Fibroblast of peridontal ligament (primary cell): ENCODE measurements around the gene SLC8A1.

Experiments
- DNase-seq: peaks from one replicate; pipeline ENCODE4 v3.0.0-alpha.2; 2010; ENCODE audit errors: extremely low read depth

Gene SLC8A1

GRCh38 chr2:40274270-40274669 is 177.6 kb downstream of the SLC8A1 start:
- no peak for DNase-seq

GRCh38 chr2:40273734-40274182 is 178.1 kb downstream of the SLC8A1 start:
- no peak for DNase-seq

GRCh38 chr2:40271094-40271493 is 180.8 kb downstream of the SLC8A1 start:
- no peak for DNase-seq

GRCh38 chr2:40270372-40270771 is 181.5 kb downstream of the SLC8A1 start:
- DNase-seq, result no peak

DNA sequence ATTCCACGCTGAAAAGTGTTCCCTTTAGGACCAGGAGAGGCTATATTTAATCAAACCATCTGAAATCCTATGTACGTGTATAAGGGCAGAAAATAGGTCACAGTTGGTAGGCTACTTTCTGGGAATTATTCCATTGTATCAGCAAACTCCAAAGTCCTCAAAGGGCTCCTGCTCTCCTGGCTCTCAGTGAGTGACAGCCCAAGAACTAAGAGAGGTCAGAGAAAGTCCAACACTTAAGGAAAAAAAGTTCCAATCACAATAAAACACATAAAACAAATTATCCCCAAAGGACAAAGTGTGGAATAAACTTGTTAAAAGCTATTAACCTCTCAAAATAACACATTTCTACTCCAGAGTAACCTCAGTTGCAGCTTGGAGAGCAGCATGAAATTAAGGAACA is 183.3 kb downstream of the SLC8A1 start:
- DNase-seq, result no peak

GRCh38 chr2:40266201-40266600 is 185.7 kb downstream of the SLC8A1 start:
- no peak for DNase-seq

DNA sequence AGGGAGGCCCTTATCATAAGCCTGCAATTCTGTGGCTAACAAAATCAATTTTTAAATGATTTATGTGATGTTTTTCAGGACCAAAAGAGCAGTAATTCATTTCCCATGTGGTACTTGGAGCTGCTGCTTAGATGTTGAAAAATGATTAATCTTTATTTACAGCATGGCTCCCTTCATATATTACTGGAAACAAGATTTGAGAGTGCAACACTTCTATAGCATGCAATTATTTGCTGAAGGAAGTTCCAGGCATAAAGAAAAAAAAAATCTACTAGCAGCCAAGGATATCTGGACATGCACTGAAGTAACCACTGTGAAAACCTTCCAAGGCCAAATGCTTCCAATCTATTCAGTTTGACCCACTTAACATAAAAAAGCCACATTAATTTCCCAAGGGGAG is 186.3 kb downstream of the SLC8A1 start:
- DNase-seq, result no peak

- DNase-seq, result no peak
Observed at GRCh38 chr2:40261042-40261441, 190.8 kb downstream of the SLC8A1 start.

- no peak for DNase-seq
Observed at GRCh38 chr2:40260437-40260836, 191.5 kb downstream of the SLC8A1 start.

- DNase-seq, result no peak
Observed at GRCh38 chr2:40259900-40260299, 192.0 kb downstream of the SLC8A1 start.

- DNase-seq, result no peak
Observed at GRCh38 chr2:40258135-40258457, 193.8 kb downstream of the SLC8A1 start.

DNA sequence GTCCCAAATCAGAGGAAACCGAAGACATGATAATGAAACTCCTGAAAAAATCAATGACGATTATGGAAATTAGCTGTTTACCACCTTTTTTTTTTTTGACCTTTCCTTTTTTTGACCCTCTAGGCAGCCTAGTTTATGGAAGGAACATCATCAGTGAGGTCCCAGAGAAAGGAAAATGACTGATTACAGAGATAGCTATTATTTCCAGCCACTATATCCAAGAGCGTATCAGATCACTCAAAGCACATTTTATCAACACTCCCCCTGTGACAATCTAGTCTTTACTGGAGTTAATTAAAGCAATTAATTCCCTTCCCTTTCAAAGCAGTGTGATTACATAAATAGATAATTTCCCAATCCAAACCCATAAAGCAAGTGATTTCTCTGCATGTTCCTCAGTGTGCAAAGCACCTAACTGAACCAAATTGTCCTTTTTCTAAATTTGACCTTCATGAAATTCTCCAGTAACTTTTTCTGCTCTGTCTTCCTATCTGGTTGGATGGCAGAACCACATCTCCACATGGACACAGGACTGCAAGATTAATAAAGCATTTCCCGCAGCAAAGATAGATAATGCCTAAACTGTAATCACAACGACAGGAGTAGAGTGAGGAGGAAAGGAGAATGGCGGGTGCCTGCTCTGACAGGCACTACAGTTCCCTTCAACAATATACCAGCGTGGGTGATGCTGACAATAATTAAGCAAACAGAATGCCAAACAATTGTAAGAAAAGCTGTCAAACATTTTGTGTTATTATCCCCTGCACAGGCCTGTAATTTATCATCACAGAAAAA is 194.4 kb downstream of the SLC8A1 start:
- no peak for DNase-seq

GRCh38 chr2:40256649-40257048 is 195.2 kb downstream of the SLC8A1 start:
- DNase-seq, result no peak

GRCh38 chr2:40256008-40256407 is 195.9 kb downstream of the SLC8A1 start:
- DNase-seq, result no peak

DNA sequence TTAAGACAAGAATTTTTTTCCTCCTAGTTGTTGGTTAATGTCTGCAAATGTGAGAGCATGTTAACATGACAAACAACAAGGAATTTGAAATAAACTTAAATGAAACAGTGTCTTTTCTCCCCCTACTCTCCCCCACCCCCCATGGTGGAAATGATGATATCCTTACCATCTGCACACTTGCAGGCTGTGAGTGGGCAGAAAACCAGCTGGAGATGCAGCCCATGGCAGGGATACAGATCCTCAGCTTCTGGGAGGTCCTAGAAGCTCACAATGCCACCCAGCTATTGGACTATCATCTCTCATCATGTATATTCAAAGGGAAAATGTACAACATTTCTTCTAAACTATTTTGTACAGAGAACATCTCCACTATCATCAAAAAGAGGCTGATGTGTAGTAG is 196.8 kb downstream of the SLC8A1 start:
- DNase-seq, result no peak

DNA sequence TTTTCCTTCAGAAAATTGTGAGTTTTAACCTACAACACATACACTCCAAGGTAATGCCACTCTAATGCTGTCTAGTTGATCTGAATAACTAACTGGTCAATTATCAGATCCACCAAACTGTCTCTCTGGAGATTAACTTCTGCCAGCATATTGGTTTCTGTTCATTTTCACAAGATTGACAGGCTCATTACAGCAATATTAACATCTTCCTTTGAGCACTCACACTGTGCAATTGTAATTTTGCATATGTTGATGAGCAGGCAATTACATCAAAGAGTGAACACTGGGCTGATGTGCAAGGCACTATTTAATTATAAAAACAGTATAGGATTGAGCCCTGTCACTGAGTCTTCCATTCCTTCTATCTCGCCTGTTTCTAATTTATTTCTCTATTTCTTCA is 197.3 kb downstream of the SLC8A1 start:
- no peak for DNase-seq

DNA sequence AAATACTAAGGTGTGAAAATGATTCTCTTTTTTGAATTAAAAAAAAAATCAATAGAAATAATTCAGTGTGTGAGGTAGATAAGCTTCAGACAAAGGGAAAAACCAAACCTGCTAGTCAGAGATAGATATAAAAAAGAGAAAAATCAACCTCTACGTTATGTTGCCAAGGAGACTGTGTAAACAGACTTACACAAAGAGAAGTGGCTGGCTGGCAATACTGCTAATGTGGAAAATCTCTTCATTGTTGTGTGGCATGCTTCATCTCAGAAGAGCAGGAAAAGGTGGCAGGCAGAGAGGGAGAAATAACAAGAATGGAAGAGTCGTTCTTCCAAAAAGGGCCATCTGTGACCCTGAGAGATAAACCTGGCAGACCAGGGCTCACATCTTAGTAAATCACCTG is 200.8 kb downstream of the SLC8A1 start:
- no peak for DNase-seq

GRCh38 chr2:40249577-40249976 is 202.3 kb downstream of the SLC8A1 start:
- no peak for DNase-seq

- no peak for DNase-seq
Observed at GRCh38 chr2:40248294-40248693, 203.6 kb downstream of the SLC8A1 start.

DNA sequence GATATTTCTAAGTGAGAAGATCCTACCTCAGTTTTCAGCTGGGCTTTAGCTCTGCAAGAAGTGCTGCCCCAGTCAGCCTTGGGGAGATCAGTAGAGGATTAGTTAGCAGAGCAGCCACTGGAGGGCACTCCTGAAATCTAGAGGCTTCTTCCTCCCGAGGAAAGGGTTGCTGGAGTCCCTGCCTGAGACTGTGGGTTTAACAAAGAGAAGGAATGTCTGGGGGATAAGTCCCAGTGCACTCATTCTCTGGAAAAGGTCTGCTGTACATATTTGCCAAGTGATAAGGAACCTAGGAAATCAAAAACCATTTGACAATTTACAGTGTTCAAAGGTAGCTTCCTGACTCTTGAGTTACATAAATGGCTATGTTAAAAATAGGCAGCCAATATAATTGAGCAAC is 207.2 kb downstream of the SLC8A1 start:
- DNase-seq, result peak; percentile 81

- peak; percentile 37 for DNase-seq
Observed at GRCh38 chr2:40244251-40244650, 207.6 kb downstream of the SLC8A1 start.

- DNase-seq, result peak; percentile 90
Observed at GRCh38 chr2:40243581-40244187, 208.2 kb downstream of the SLC8A1 start.

GRCh38 chr2:40242315-40242714 is 209.6 kb downstream of the SLC8A1 start:
- peak; percentile 39 for DNase-seq

DNA sequence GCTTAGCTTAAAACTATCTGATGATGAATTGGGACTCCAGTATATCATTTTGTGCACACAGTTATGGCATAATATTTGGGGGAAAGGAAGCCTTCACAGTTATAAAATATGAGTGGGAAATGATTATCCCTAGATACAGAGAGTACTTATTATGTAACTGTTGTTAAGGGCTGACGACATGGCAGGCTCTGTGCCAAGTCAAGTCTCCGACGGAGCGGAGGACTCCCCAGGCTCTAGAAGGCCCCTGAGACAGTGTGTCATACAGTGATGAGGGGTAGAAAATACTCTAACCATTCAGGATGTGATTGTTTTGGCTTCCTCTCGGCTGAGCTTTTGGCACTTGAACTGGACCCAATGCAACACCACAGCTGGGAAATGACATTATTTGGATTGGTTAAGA is 211.8 kb downstream of the SLC8A1 start:
- DNase-seq, result peak; percentile 97
